C1 segment of cervical spinal cord (tissue), 14 donors: ENCODE measurements around the gene ADAP2.
"Not testable (repeated sequence)": the region's sequence is repeated elsewhere in the genome, so short reads cannot be mapped to it uniquely, and the experiment has no call there.

ENCODE experiments used
- DNase-seq, 14 donors: peaks; one replicate each; lab custom pipeline; 2025; lab: John Stamatoyannopoulos, UW

ADAP2 gene

DNA sequence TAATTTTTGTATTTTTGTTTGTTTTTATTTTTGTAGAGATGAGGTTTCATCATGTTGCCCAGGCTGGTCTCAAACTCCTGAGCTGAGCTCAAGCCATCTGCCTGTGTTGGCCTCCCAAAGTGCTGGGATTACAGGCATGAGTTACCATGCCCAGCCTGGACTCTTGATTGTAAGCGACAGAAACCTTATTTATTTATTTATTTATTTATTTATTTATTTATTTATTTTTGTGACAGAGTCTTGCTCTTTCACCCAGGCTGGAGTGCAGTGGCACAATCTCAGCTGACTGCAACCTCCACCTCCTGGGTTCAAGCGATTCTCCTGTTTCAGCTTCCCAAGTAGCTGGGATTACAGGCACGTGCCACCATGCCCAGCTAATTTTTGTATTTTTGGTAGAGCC, 8.1 kb downstream of the ADAP2 start:
- not testable (repeated sequence) for DNase-seq

DNA sequence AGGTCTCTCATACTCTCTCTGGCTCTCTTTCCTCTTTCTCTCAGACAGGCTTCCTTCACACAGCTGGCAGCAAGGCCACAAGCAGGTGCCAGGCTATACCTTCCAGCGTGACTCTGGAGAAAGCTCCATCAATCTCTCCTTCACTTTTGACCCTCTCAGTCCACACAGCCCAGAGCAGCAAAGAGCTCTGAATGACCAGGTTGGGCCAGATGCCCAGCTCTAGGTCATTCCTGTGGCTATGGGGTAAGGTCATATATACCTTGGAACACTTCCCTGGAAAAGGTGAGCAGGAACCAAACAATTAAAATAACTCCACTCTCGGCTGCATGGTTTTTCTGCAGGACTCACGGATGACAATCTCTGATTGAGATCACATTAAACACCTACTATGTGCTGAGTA, 8.8 kb downstream of the ADAP2 start:
- DNase-seq, result no peak

DNA sequence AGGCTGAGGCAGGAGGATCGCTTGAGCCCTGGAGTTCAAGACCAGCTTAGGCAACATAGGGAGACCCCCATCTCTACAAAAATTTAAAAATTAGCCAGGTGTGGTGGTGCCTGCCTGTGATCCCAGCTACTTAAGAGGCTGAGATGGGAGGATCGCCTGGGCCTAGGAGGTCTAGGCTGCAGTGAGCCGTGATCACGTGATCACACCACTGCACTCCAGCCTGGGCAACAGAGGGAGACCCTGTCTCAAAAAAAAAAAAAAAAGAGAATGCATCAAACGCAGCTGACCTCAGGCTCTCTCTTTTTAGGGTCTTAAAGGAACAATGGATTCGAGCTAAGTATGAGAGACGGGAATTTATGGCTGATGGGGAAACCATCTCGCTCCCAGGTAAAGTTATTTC, 9.8 kb downstream of the ADAP2 start:
- not testable (repeated sequence) for DNase-seq

DNA sequence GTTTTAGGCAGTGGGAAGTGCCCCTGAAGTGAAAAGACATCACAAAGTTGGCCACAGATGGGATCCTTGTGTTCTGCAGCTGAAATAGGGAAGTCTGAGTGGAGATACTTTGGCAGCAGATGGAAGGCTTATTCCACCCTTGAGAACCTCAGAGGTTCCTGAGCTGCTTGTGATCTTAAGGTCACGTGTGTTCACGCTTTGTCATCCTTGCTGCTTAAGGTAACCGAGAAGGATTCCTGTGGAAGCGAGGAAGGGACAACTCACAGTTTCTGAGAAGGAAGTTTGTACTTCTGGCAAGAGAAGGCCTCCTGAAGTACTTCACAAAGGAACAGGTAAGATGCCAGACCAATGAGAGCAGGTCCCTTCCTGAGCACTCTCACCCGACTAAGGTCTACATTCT, 12.2 kb downstream of the ADAP2 start:
- DNase-seq, result no peak

DNA sequence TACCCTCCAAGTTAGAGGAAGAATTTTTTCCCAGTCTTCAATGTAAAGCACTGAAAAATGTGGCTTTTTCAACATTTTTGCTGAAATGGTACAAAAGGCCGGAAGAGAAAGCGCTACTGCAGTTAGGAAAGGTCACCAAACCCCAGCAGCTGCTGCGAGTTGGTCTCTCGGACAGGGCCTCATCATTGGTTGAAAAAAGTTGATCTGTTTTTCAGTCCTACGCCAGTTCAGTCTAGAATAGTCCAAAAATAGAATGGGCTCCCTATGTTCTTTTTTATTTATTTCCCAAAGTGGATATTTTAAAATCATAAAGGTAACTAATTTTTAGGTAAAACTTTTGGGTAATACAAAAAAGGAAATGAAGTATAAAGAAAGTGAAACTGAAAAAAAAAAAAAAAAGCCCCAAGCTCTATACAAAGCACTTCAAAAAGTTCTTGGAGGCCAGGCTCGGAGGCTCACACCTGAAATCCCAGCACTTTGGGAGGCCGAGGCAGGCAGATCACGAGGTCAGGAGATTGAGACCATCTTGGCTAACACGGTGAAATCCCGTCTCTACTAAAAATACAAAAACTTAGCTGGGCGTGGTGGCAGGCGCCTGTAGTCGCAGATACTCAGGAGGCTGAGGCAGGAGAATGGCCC, 17.4 kb downstream of the ADAP2 start:
- DNase-seq, result no peak

DNA sequence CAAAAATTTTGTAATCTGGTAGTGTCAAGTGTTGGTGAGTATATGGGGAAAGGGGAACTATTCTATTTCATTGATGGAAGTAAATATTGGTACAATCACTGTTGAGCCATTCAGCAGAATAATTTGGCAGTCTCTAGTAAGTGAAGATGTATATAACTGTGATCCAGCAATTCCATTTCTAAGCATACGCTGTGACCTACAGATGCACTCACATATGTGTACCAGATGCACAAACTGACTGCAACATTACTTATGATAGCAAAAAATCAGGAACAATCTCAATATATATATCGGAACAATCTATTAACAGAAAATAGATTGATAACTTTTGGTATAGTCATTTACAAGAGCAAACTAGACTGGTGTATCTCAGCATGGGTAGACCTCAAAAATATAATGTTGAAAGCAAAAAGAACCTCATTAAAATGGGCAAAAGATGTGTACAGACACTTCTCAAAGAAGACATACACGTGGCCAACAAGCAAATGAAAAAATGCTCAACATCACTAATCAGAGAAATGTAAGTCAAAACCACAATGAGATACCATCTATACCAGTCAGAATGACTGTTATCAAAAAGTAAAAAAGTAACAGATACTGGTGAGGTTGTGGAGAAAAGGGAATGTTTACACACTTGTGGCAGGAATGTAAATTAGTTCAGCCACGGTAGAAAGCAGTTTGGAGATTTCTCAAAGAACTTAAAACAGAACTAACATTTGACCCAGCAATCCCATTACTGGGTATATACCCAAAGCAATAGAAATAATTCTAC, 20.7 kb downstream of the ADAP2 start:
- no peak for DNase-seq

DNA sequence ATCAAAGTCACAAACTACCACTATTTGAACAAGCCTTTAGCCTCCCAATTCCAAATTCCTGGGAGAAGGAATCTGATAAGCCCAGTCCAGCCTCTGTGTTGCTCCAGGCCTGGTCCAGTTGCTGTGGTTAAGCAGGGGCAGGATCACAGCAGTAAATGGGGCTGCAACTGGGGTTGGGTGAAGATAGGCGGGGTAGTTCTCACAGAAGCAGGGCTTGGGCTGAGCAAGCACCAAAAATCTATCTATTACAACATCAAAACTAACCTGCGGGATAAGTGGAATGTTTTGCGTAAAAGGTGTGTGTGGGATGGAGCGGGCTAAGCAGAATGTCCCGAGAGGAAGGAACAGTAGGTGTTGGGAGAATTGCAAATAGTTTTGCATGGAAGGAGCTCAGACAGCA, 26.1 kb downstream of the ADAP2 start:
- DNase-seq, result no peak

DNA sequence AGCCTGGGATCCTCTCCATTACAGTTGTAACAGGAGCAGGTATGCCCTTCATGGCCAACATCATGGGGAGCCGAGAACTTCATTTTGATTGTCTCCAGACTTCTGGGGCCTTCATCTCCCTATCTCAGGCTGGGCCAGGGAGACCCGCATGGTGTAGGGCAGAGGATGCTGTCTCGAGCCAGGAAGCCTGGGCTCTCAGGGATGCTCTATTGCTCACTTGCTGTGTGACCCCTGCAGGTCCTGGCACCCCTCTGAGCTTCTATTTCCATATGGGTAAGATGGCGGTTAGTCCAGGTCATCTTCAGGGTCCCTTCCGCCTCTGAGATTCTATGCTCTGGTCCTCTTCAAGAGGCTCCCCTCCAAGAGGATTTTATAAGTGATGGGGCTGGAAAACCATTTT, 28.4 kb downstream of the ADAP2 start:
- DNase-seq, result no peak

DNA sequence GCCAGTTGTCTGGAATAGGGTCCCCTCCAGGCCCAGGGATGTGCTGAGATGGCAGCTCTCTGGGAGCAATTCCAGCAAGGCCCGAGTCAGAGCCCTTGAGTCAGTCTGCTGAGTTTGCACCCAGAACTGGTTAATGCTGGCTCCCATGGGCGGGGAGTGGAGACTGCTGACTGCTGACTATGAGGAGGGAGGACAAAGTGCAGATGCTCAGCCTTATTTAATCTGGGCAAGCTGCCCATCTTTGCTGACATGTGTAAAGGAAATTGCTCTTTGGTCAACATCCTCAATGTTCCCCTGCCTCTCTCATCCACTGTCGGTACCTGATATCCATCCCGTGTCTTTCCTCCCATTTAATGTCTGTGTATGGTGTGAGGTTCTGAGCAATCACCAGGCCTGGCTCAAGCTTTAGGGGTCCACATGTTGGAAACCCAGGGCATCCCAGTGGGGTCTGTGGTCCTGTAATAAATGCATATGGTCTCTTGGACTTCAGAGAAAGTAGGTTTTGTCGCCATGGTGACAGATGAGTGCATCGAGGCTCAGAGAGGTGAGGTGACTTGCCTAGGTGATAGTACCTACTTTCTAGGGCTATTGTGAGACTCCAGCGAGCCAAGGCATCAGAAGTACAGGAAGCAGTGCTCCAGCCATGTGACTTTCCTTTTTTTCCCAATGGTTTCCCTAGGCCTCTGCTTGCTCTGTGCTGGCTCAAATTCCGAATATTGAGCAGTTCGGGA, 29.1 kb downstream of the ADAP2 start:
- DNase-seq, result peak in 6 of 14 donors; percentile 13 to 55 (median 36)

DNA sequence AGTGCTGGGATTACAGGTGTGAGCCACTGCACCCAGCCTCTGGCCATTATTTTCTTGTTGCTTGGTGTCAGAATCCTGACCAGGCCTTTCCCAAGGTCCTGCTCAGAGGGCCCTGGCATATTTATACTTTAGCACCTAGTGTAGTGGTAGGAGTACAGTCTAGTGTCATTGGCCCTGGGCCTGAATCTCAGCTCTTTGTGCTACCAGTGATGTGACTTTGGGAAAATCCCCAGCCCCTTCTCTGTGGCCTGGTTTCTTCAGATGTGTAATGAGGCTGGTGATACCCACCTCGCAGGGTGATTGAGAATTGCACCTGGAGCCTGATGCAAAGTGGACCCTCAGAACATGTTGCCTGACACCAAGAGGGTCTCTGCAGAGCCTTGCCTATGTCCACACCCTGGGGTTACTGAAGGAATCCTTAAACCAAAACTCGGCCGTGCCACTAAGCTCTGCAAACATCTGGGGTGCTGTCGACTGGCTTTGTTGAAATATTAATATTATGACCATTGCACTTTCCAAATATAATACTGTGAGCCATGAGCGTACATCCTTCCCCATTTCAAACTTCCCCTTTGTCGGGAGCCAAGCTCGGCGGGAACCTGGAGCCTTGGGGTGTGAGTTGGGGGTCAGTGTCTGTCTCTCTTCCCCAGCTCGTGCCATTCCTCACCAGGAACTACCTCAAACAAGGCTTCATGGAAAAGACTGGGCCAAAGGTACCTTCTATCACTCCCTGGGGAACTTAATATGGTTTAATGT, 31.1 kb downstream of the ADAP2 start:
- DNase-seq, result no peak

DNA sequence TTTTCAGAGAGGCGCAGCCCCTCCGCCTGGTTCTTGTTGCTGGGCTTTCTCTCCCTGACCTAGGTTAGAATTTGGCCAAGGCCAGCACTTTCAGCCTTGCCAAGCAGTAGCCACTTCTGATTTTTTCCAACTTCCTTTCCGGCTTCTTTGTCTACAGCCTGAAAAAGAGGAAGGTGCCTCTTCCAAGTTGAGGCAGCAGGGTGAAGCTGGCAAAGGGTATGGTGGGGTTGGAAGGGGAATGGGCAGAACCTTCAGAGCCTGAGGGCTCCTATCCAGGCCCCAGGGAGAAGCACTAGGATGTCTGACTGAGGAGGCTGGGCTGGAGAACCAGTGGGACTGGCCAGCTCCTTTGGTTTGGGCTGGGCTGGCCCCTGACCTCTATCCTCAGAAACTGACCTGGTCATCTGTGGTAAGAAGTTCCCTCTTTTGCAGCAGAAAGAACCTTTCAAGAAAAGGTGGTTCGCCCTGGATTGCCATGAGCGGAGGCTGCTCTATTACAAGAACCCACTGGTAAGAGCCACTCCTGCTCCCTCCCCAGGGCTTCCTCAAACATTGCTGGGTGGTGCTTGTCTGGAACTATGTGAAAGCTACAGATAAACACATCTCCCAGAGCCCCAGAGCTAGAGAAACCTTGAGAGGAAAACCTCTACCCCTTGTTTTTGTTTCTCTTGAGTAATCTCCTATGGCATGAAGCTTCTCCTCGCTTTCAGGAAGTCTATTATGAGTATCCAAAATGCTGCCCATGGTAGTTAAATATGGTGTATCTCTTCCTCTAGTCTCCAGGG, 32.5 kb downstream of the ADAP2 start:
- peak in 7 of 14 donors; percentile 14 to 47 (median 32) for DNase-seq

DNA sequence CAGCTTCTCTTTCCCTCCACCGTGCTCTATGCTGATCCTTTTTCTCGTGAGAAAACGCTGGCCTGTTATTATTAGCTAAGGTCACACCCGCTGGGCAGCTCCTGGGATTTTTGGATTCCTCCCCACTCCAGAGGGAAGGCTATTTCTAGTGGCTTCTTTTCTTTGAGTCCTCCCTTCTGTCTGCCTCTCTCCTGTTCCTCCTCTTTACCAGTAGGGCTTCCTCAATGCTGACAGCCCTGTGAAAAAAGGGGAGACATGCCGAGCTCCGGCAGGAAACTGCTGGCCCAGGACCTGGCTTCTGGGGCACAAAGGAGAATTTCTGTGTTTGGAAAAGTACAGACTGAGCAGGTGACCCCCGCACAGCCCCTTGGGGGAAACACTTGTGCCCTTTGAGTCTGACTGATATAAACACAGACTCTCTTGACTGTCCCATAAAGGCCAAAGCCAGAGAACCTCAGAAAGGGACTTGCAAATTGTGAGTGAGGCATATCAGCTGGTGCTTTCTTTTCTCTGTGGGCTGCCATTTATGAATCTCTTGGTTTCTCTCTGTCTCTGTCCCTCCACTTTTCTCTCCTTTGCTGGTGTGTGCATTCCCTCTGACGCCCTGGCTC, 35.1 kb downstream of the ADAP2 start:
- DNase-seq, result peak in 1 of 14 donors; percentile 7

DNA sequence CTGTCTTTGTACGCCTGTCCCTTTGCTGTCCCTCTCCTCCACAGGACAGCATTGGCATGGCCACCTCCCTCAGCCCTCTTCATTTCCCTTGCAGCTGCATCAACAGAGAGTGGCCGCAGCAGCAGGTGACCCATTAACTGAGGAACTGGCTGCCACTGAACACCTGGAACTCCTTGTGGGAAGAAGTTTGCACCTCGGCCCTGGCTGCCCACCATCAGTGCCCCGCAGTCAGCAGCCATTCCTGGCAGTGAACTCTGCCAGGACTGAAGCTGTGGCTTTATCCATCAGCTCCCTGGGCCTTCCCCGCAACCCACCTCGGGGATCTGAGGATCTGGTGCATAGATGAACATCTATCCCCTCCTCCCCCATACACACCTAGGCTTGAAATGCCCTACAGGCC, 36.0 kb downstream of the ADAP2 start:
- no peak for DNase-seq

DNA sequence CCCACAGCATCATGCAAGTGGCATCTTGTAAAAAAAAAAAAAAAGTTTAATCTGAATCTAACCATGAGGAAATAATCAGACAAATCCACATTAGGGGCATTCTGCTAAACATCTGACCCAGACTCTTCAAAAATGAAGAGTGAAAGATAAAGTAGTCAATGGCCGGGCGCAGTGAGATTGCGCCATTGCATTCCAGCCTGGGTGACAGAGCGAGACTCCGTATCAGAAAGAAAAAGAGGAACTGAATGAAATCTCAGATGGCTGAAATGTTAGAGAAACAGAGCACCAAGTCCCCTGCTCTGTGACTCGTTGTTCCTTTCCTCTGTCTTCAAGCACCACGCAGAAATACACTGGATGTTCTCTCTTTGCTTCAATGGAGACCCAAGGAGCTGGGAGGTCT, 36.4 kb downstream of the ADAP2 start:
- no peak for DNase-seq

DNA sequence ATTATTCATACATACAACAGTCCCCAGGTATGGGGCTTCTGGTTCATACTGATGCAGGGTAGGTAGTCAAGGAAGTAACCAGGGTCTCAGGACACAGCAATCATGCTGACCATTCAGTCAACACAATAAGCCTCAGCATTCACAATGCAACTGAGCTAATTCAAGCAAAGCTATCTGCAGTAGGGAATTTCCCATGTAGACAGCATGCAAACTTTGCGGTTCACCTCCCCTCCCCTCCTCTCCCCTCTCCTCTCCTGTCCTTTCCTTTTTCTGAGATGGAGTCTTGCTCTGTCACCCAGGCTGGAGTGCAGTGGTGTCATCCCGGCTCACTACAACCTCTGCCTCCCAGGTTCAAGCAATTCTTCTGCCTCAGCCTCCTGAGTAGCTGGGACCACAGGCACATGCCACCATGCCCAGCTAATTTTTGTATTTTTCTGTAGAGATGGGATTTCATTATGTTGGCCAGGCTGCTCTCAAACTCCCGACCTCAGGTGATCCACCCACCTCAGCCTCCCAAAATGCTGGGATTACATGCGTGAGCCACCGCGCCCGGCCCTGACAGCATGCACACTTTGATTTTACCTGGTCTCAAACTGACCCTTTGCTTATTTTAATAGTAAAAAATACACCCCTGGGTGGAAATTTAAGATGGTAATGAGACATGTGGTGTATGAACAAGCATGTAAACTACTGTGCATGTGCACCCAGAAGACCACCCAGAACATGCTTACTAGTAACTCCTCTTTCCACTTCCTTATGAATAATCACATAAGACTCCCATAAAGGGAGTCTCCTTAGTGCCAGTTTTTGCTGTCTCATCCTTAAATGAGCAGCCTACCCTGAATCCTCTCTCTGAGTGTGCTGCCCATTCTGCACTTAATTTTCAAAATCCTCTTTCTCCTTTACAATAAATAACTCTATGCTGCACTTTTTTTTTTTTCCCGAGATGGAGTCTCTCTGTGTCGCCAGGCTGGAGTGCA, 39.8 kb downstream of the ADAP2 start:
- DNase-seq, result no peak

DNA sequence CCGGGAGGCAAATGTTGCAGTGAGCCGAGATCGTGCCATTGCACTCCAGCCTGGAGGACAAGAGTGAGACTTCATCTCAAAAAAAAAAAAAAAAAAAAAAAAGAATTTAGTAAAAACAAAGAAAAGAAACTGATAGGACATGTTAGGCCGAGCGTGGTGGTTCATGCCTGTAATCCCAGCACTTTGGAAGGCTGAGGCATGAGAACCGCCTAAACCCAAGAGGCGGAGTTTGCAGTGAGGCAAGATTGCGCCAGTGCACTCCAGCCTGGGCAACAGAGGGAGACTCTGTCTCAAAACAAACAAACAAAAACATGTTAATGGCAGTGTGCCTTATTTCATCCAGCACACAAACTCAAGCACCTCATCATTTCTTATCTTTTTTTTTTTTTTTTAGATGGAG, 42.6 kb downstream of the ADAP2 start:
- DNase-seq, result not testable (repeated sequence)

DNA sequence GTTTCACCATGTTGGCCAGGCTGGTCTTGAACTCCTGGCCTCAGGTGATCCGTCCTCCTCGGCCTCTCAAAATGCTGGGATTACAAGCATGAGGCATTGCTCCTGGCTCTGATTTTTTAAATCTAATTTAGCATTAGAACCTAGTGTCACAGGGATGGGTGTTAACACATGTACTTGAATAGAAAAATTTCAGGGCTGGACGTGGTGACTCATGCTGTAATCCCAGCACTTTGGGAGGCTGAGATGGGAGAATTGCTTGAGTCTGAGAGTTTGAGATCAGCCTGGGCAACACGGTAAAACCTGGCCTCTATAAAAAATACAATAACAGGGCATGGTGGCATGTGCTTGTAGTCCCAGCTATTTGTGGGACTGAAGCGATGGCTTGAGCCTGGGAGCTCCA, 43.1 kb downstream of the ADAP2 start:
- no peak for DNase-seq

DNA sequence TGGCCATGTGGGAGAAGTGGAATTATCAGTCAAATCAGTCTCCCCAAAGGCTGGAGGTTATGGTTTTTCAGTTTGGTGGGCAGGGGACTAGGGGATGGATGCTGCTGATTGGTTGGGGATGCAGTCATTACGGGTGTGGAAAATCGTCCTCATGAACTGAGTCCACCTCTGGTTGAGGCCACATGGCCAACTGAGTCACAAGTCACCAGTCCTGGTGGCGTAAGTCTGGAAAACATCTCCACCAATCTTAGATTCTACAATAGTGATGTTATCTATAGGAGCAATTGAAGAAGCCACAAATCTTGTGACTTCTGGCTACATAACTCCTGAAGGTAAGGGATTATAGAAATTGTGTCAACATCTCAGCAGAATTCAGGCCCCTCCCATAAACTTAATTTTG, 43.9 kb downstream of the ADAP2 start:
- no peak for DNase-seq

DNA sequence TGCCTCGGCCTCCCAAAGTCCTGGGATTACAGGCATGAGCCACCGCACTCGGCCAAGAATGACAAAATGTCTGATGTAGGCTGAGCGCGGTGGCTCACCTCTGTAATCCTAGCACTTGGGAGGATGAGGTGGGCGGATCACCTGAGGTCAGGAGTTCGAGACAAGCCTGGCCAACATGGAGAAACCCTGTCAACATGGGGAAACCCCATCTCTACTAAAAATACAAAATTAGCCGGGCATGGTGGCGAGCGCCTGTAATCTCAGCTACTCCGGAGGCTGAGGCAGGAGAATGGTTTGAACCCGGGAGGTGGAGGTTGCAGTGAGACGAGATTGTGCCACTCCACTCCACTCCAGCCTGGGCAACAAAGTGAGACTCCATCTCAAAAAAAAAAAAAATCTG, 46.2 kb downstream of the ADAP2 start:
- not testable (repeated sequence) for DNase-seq
